Caco-2 (cell line): Measurements from ENCODE around the gene MADCAM1. TPM values are rescaled to one million over a fixed set of nuclear protein-coding genes. Genes with fewer than 3 reads are reported as not detected.

Experiments used
- total RNA-seq: library from RNA; stranded (reverse); gene quantifications from 2 replicates; pipeline ENCODE4 v1.2.3, GENCODE V29; 2022

The MADCAM1 gene
- total RNA-seq, 1 experiment from 2014 or later: 0.73 TPM

Other genes starting within 250 kb of the MADCAM1 start
- gene PLPP2, start 205.1 kb upstream of the MADCAM1 start, total RNA-seq: 29.6 and 42.0 TPM in 2 replicates
- gene MIER2, start 151.7 kb upstream of the MADCAM1 start, total RNA-seq: 35.7 and 40.1 TPM in 2 replicates
- 0.16 and 0.43 TPM in 2 replicates for gene C2CD4C, start 87.3 kb upstream of the MADCAM1 start, total RNA-seq
- 1.3 and 2.4 TPM in 2 replicates for gene SHC2, start 35.5 kb upstream of the MADCAM1 start, total RNA-seq
- 11.5 and 14.9 TPM in 2 replicates for gene TPGS1, start 11.0 kb downstream of the MADCAM1 start, total RNA-seq
- 129 and 133 TPM in 2 replicates for gene CDC34, start 35.3 kb downstream of the MADCAM1 start, total RNA-seq
- 0.35 TPM in 1 of 2 replicates, not detected in the other for gene GZMM, start 47.6 kb downstream of the MADCAM1 start, total RNA-seq
- gene BSG, start 76.1 kb downstream of the MADCAM1 start, total RNA-seq: 618 and 656 TPM in 2 replicates
- 2.7 and 3.9 TPM in 2 replicates for gene HCN2, start 93.4 kb downstream of the MADCAM1 start, total RNA-seq
- 93.3 and 95.8 TPM in 2 replicates for gene POLRMT, start 137.1 kb downstream of the MADCAM1 start, total RNA-seq
- 0.68 TPM in 1 of 2 replicates, not detected in the other for gene FGF22, start 143.4 kb downstream of the MADCAM1 start, total RNA-seq
- gene RNF126, start 166.7 kb downstream of the MADCAM1 start, total RNA-seq: 74.6 and 77.9 TPM in 2 replicates
- gene FSTL3, start 179.9 kb downstream of the MADCAM1 start, total RNA-seq: 26.3 and 31.2 TPM in 2 replicates
- not detected in 2 replicates for gene PRSS57, start 199.0 kb downstream of the MADCAM1 start, total RNA-seq
- gene PALM, start 212.4 kb downstream of the MADCAM1 start, total RNA-seq: 14.7 and 16.1 TPM in 2 replicates